ENCODE results near the gene EPM2AIP1. TPM values are rescaled to one million over a fixed set of nuclear protein-coding genes. Genes with fewer than 3 reads are reported as not detected.

EPM2AIP1 gene
- total and polyA plus RNA-seq, 2 donors (not counting 3 experiments of a cell fraction or from before 2014, with no cell fraction given) = 5.4 to 15.1 TPM

GRCh38 chr3:37025561-37026335, 32.8 kb upstream of the EPM2AIP1 start:
- Histone ChIP-seq H4K20me1 (replicated peaks; ENCODE audit: control insufficient read depth, extremely low read depth, insufficient read depth, low read length) (no peaks in the 10 kb centered on the region), H3K27me3 (ENCODE audit: control insufficient read depth in 2 of 2, insufficient read depth in 2 of 2, low read length in 2 of 2) (no peaks in the 10 kb centered on the region), H3K4me2 (ENCODE audit: insufficient read depth, low read length) (no peak overlapping the region), H3K27ac (ENCODE audit: insufficient read depth, low read depth, low read length) (no peak overlapping the region), H3K4me1 (ENCODE audit: control insufficient read depth, extremely low read depth, insufficient read depth, low read length) (no peaks in the 10 kb centered on the region), H3K9me3 (replicated peaks; ENCODE audit: control insufficient read depth, insufficient read depth, low read length) (no peaks in the 10 kb centered on the region), H3K79me2 (ENCODE audit: control insufficient read depth, insufficient read depth, low read length) (no peaks in the 10 kb centered on the region), H3K4me3 (replicated peaks in 1 of 3; ENCODE audit: insufficient read depth in 1 of 3, low read depth in 1 of 3, low read length in 3 of 3) (no peak overlapping the region), H2AFZ (ENCODE audit: low read depth, low read length) (no peak overlapping the region), H3K9me1 (replicated peaks; ENCODE audit: control insufficient read depth, extremely low read depth, insufficient read depth, low read length) (no peaks in the 10 kb centered on the region), H3K36me3 (ENCODE audit: control insufficient read depth in 2 of 2, extremely low read depth in 1 of 2, insufficient read depth in 2 of 2, low read length in 2 of 2) (peaks cover 13 to 15% of the 10 kb centered on the region in 2 experiments), H3K9ac (replicated peaks; ENCODE audit: extremely low read depth, insufficient read depth, low read length) (no peak overlapping the region)
- intact Hi-C loops (cut with micrococcal nuclease) (no loop called here), dilution Hi-C loops (cut with MboI; ENCODE audit: extremely low pct_ligation_motif_present, low sequenced_read_pairs) (no loop called here)
- ChIA-PET POLR2A (interaction anchor here (0.7 kb wide), 1 partner anchor 40 kb away, joined by 3 read pairs; no protein-coding TSS in a partner anchor), CTCF (interaction anchor here (1.1 to 7.6 kb wide), 9 partner anchors 8 to 229 kb away, joined by 3 to 141 read pairs (median 6); no protein-coding TSS in a partner anchor)
- DNase-seq (ENCODE audit: low read depth, low spot score) (no peak), FAIRE-seq (peak; percentile 37)
- TF ChIP-seq POLR2AphosphoS5 (IDR thresholded peaks at IDR 0.05; ENCODE audit: insufficient read depth, low read depth, low read length) = no peak
- no peak for TF ChIP-seq GATA2 (IDR thresholded peaks at IDR 0.05; ENCODE audit: insufficient read depth, insufficient read length, low read depth, low read length)
- TF ChIP-seq JUN (IDR thresholded peaks at IDR 0.05; ENCODE audit: borderline replicate concordance, insufficient read depth, insufficient read length, low read depth) = no peak
- no peak for TF ChIP-seq EZH2 (IDR thresholded peaks at IDR 0.05; ENCODE audit: borderline replicate concordance, low read depth, low read length, severe bottlenecking)
- BruUV-seq (replicated peaks) = no TSS peak

- peaks cover 18 to 21% of the 10 kb centered on the region in 2 experiments for H3K36me3 ChIP-seq (ENCODE audit: control insufficient read depth in 2 of 2, extremely low read depth in 1 of 2, insufficient read depth in 2 of 2, low read length in 2 of 2)
- no peak for FAIRE-seq
These were observed 32.0 kb upstream of the EPM2AIP1 start for GRCh38 chr3:37024820-37025405.

More at GRCh38 chr3:37024820-37025405, 32.0 kb upstream of the EPM2AIP1 start:
- dilution Hi-C loops (cut with MboI; ENCODE audit: extremely low pct_ligation_motif_present, low sequenced_read_pairs) (no loop called here), intact Hi-C loops (cut with micrococcal nuclease) (loop anchor here (1.0 kb wide), 1 partner anchor 188 kb away; no protein-coding TSS in a partner anchor)
- Histone ChIP-seq H3K9ac (replicated peaks; ENCODE audit: extremely low read depth, insufficient read depth, low read length) (no peak overlapping the region), H3K4me3 (replicated peaks in 1 of 3; ENCODE audit: insufficient read depth in 1 of 3, low read depth in 1 of 3, low read length in 3 of 3) (no peak overlapping the region), H3K27me3 (ENCODE audit: control insufficient read depth in 2 of 2, insufficient read depth in 2 of 2, low read length in 2 of 2) (no peaks in the 10 kb centered on the region), H4K20me1 (replicated peaks; ENCODE audit: control insufficient read depth, extremely low read depth, insufficient read depth, low read length) (no peaks in the 10 kb centered on the region), H2AFZ (ENCODE audit: low read depth, low read length) (no peak overlapping the region), H3K79me2 (ENCODE audit: control insufficient read depth, insufficient read depth, low read length) (no peaks in the 10 kb centered on the region), H3K4me1 (ENCODE audit: control insufficient read depth, extremely low read depth, insufficient read depth, low read length) (no peaks in the 10 kb centered on the region), H3K9me1 (replicated peaks; ENCODE audit: control insufficient read depth, extremely low read depth, insufficient read depth, low read length) (no peaks in the 10 kb centered on the region), H3K9me3 (replicated peaks; ENCODE audit: control insufficient read depth, insufficient read depth, low read length) (no peaks in the 10 kb centered on the region), H3K4me2 (ENCODE audit: insufficient read depth, low read length) (no peak overlapping the region), H3K27ac (ENCODE audit: insufficient read depth, low read depth, low read length) (no peak overlapping the region)
- no peak for TF ChIP-seq FOS (IDR thresholded peaks at IDR 0.05; ENCODE audit: borderline replicate concordance, insufficient read depth, low read length)
- TF ChIP-seq POLR2AphosphoS5 (IDR thresholded peaks at IDR 0.05; ENCODE audit: insufficient read depth, low read depth, low read length) = no peak
- no peak for TF ChIP-seq MAX (IDR thresholded peaks at IDR 0.05; ENCODE audit: insufficient read depth, insufficient read length)
- no peak for TF ChIP-seq GATA2 (IDR thresholded peaks at IDR 0.05; ENCODE audit: insufficient read depth, insufficient read length, low read depth, low read length)
- no peak for TF ChIP-seq CTCF (IDR thresholded peaks at IDR 0.05; ENCODE audit: extremely low read depth in 1 of 2, insufficient read depth in 1 of 2, low read depth in 1 of 2, low read length in 2 of 2)
- TF ChIP-seq POLR2A (IDR thresholded peaks at IDR 0.05; ENCODE audit: low read depth, low read length) = no peak
- TF ChIP-seq MYC (IDR thresholded peaks at IDR 0.05; ENCODE audit: low read depth, low read length) = no peak
- no peak for TF ChIP-seq JUN (IDR thresholded peaks at IDR 0.05; ENCODE audit: borderline replicate concordance, insufficient read depth, insufficient read length, low read depth)
- no TSS peak for BruUV-seq (replicated peaks)
- no peak for DNase-seq (ENCODE audit: low read depth, low spot score)
- ChIA-PET POLR2A (interaction anchor here (0.6 kb wide), 1 partner anchor 36 kb away, joined by 9 read pairs; no protein-coding TSS in a partner anchor), CTCF (interaction anchor here (0.7 to 7.6 kb wide), 27 partner anchors 9 to 283 kb away, joined by 3 to 141 read pairs (median 5); partner anchors contain the start of gene EPM2AIP1)
